ENCODE measurements around the gene REST.

Gene REST

DNA sequence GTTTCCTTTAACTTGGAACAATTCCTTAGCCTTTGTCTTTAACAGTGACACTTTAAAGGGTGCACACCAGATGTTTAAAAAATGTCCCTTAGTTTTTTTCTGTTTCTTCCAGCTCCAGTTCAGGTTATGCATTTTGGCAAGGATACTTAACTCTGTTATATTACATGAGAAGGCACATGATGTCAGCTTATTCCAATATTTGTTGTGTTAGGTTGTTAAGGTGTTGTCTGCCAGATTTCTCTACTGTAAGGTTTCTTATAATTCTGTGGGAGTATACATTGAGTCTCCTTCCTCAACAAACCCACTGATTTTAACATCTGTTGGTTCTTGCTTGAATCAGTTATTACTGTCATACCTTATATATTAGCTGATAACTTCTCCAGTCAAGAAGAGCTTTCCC, 33.3 kb downstream of the REST start:
- H3K36me3 Mint-ChIP-seq (ENCODE audit: low read depth) = peaks cover 39% of the 10 kb centered on the region

DNA sequence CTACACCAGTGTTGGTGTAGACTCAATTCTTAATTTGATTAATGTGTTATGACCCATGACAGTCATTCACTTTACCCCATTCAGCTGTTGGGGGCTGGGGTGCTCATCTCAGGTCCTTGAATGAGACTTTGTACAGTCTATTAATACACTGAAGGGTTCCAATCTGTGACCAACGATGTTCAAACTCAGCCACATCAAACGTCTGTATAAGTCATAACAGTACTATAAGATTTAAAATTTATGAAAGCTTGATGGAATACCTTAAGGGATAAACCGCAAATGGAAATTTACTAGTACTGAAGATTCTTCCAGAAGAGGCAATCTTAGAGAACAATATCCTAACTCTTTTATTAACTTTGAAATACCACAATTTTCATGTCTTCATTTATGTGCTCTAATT, 33.7 kb downstream of the REST start:
- Mint-ChIP-seq H3K27ac (no peak overlapping the region), H3K9me3 (no peaks in the 10 kb centered on the region), H3K4me1 (peaks cover 5% of the 10 kb centered on the region), H3K4me3 (no peak overlapping the region), H3K27me3 (ENCODE audit: low read depth) (no peaks in the 10 kb centered on the region), H3K36me3 (ENCODE audit: low read depth) (peaks cover 35% of the 10 kb centered on the region)
- TF ChIP-seq, protein P1, sequence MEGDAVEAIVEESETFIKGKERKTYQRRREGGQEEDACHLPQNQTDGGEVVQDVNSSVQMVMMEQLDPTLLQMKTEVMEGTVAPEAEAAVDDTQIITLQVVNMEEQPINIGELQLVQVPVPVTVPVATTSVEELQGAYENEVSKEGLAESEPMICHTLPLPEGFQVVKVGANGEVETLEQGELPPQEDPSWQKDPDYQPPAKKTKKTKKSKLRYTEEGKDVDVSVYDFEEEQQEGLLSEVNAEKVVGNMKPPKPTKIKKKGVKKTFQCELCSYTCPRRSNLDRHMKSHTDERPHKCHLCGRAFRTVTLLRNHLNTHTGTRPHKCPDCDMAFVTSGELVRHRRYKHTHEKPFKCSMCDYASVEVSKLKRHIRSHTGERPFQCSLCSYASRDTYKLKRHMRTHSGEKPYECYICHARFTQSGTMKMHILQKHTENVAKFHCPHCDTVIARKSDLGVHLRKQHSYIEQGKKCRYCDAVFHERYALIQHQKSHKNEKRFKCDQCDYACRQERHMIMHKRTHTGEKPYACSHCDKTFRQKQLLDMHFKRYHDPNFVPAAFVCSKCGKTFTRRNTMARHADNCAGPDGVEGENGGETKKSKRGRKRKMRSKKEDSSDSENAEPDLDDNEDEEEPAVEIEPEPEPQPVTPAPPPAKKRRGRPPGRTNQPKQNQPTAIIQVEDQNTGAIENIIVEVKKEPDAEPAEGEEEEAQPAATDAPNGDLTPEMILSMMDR (IDR thresholded peaks at IDR 0.05; ENCODE audit: unreplicated experiment in 3 of 3) = no peak

More for the DNA sequence above, 33.3 kb downstream of the REST start:
- TF ChIP-seq, protein P1 (IDR thresholded peaks at IDR 0.05; ENCODE audit: unreplicated experiment in 3 of 3) = no peak
- H3K9me3 Mint-ChIP-seq = no peaks in the 10 kb centered on the region
- no peak overlapping the region for H3K27ac Mint-ChIP-seq
- H3K4me1 Mint-ChIP-seq = peaks cover 5% of the 10 kb centered on the region
- H3K4me3 Mint-ChIP-seq = no peak overlapping the region
- H3K27me3 Mint-ChIP-seq (ENCODE audit: low read depth) = no peaks in the 10 kb centered on the region

DNA sequence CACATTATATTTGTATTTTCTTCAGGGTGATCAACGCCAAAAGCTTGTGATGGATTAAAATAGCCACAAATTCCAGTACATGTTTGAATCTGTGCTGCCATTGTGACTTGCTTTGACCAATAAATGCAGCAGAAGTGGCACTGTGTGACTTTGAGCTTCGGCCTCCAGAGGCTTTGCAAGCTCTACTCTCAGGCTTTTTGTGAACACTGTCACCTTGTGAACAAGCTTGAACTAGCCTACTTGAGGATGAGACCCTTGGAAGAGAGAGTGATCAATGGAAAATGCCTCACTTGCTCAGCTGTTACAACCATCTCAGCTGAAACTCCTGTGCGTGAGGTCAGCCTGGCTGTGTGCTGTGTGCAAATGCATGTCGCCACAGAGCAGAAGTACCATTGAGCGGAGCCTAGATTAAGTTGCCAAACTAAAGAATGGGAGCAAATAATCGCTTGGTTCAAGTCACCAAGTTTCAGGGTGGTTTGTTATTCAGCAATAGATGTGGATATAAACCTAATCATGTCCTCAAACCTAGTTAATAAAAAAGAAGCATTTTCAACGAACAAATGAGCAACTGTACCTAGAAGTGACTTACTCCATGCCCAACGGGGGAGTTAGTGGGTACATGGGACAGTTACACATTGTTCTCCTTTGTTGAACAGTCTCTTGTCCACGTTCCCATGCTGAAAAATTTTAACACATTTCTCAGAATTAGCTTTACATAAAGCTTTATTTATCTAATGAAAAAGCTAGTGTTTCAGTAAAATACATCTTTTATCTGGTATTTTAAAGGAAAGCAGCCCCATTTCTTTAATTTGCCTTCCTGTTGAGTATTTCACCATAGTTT, 46.2 kb downstream of the REST start:
- Mint-ChIP-seq H3K27me3 (ENCODE audit: low read depth) (no peaks in the 10 kb centered on the region), H3K4me1 (peaks cover 17% of the 10 kb centered on the region), H3K36me3 (ENCODE audit: low read depth) (no peaks in the 10 kb centered on the region), H3K9me3 (no peaks in the 10 kb centered on the region), H3K4me3 (no peak overlapping the region), H3K27ac (no peak overlapping the region)
- TF ChIP-seq, protein P1 (IDR thresholded peaks at IDR 0.05; ENCODE audit: unreplicated experiment in 3 of 3) = no peak

DNA sequence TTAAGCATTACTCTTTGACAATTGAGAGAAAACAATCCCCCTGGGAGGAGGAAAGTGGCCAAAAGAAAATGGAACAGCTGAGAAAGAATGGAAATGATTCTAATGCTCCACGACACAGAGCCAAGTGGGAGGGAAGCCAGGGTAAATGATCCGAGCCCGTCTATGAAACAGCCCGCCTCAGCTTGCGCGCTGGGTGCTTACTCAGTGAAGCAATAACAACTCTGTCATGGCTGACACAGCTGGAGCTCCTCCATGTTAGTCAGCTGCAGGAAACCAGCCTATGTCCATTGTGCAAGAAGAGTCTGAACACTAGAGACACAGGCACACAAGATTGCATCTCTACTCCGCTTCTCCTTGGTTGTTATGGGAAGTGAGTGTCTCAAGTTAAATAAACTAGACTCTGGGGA, 50.4 kb downstream of the REST start:
- Mint-ChIP-seq H3K36me3 (ENCODE audit: low read depth) (peaks cover 17% of the 10 kb centered on the region), H3K27ac (peak overlapping the region; percentile 75 to 85 (median 81)), H3K4me1 (peaks cover 17% of the 10 kb centered on the region), H3K9me3 (no peaks in the 10 kb centered on the region), H3K4me3 (peak overlapping the region; percentile 7 to 30 (median 21)), H3K27me3 (ENCODE audit: low read depth) (no peaks in the 10 kb centered on the region)
- TF ChIP-seq, protein P1 (IDR thresholded peaks at IDR 0.05; ENCODE audit: unreplicated experiment in 3 of 3) = no peak

DNA sequence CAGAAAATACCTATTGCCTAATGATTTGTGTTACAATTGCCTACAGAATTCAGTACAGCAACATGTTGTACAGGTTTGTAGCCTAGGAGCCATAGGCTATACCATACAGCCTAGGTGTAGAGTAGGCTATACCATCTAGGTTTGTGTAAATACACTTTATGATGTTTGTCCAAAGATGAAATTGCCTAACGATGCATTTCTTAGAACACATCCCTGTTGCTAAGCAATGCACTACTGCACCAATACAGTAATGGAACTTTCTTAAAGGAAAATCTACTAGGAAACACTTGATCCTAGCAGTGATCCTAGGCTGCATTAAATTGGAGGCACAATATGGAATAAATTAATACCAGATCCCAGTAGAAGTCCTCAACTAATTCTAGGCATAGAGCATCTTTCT, 51.4 kb downstream of the REST start:
- H3K4me1 Mint-ChIP-seq = peaks cover 17% of the 10 kb centered on the region
- no peaks in the 10 kb centered on the region for H3K9me3 Mint-ChIP-seq
- H3K27ac Mint-ChIP-seq = no peak overlapping the region
- peaks cover 21% of the 10 kb centered on the region for H3K36me3 Mint-ChIP-seq (ENCODE audit: low read depth)
- H3K4me3 Mint-ChIP-seq = no peak overlapping the region
- no peaks in the 10 kb centered on the region for H3K27me3 Mint-ChIP-seq (ENCODE audit: low read depth)
- TF ChIP-seq, protein P1 (IDR thresholded peaks at IDR 0.05; ENCODE audit: unreplicated experiment in 3 of 3) = no peak

DNA sequence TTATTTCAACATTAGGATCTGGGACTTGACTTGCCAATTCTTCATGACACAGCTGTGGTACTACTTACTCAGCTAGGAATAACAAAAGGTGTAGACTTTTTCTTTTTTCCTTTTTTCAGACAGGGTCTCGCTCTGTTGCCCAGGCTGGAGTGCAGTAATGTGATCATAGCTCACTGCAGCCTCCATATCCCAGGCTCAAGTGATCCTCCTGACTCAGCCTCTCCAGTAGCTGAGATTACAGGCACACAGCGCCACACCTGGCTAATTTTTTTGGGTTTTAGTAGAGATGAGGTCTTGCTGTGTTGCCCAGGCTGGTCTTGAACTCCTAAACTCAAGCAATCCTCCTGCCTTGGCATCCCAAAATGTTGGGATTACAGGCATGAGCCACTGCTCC, 53.4 kb downstream of the REST start:
- Mint-ChIP-seq H3K27me3 (ENCODE audit: low read depth) (no peaks in the 10 kb centered on the region), H3K36me3 (ENCODE audit: low read depth) (peaks cover 36% of the 10 kb centered on the region), H3K4me3 (no peak overlapping the region), H3K4me1 (peaks cover 11% of the 10 kb centered on the region), H3K9me3 (no peaks in the 10 kb centered on the region), H3K27ac (no peak overlapping the region)
- TF ChIP-seq, protein P1 (IDR thresholded peaks at IDR 0.05; ENCODE audit: unreplicated experiment in 3 of 3) = no peak

Measured in nephron (organoid).